Peyer's patch (tissue), 4 donors: Measurements from ENCODE around the gene PFKM.

ENCODE experiments used
- CTCF ChIP-seq, 6 experiments: fragments of 450-650 bp in 4 of 6; fragments of 200-600 bp in 2 of 6; sonication (generic) in 1 of 6; IDR thresholded peaks; one replicate each; pipeline ENCODE4 v1.5.1; 2017 to 2019; ENCODE audit warnings: antibody characterized with exemption in 6 of 6, mild to moderate bottlenecking in 3 of 6, moderate library complexity in 1 of 6
- POLR2A ChIP-seq, 2 donors: fragments of 450-650 bp; IDR thresholded peaks; one replicate each; pipeline ENCODE4 v1.5.1; 2017; ENCODE audit warnings: antibody characterized with exemption in 2 of 2, mild to moderate bottlenecking in 2 of 2, moderate library complexity in 2 of 2

DNA sequence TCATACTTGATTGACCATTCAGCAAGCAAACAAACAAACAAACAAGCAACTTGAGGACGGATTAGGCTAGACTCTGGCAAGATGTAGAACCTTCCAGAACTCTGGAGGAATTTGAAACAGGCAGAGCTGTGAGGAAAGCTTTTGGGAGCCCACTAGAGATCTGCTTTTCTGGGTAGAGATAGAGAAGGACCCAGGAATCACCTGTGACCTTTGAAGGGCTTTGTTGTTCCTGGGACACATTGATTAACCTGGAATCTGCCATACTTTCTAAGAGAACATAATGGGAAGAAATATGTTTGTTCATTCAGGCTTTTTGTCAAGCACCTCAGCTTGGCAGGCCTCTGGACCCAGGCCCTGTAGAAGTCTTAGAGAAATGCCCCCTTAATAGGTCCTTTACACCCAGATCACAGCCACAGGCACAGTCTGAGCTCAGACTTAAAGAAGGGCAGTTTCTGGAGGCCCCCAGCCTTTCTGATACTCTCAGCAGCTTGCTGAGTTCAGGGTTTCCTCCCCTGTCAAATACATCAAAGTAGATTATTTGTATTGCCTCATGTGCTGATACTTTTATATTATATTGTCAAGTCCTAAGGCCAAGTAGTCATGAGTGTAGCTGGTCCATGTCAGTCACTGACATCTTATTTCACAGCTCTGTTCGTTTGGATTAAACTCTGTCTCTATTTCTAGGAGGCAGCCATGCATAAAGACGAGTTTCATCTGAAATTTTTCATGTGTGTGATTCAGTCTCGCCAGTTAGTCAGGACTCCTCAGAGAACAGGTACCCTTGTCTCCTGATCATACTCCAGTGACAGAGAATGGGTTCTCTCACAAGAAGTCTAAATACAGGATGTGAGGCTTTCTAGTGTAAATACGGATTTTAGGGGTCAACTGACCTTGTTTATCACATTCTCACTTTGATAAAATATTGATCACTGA, 12.2 kb upstream of the PFKM start:
- TF ChIP-seq CTCF (IDR thresholded peaks at IDR 0.05): no peak
- TF ChIP-seq POLR2A (IDR thresholded peaks at IDR 0.05): no peak
